Jurkat, Clone E6-1 (cell line): ENCODE results near the gene MOB3C. TPM values are rescaled to one million over a fixed set of nuclear protein-coding genes. Genes with fewer than 3 reads are reported as not detected.
"Not testable (repeated sequence)": the region's sequence is repeated elsewhere in the genome, so short reads cannot be mapped to it uniquely, and the experiment has no call there.

Experiments
- DNase-seq: peaks from one replicate; pipeline ENCODE4 v3.0.0-alpha.2; 2011; ENCODE audit warnings: low read depth, low spot score
- H3K4me3 ChIP-seq: 2 replicates; pipeline ENCODE4 v1.5.1; 2011; ENCODE audit warnings: mild to moderate bottlenecking, low read length, control low read depth, moderate library complexity
- polyA plus RNA-seq: library from polyadenylated mRNA; unstranded; fragments of >200 nt; gene quantifications from one replicate; pipeline ENCODE4 v1.2.1, GENCODE V29; 2012; ENCODE audit warnings: missing spikeins; ENCODE audit not compliant: insufficient read length, insufficient read depth

Gene MOB3C
- polyA plus RNA-seq: 4.6 TPM

DNA sequence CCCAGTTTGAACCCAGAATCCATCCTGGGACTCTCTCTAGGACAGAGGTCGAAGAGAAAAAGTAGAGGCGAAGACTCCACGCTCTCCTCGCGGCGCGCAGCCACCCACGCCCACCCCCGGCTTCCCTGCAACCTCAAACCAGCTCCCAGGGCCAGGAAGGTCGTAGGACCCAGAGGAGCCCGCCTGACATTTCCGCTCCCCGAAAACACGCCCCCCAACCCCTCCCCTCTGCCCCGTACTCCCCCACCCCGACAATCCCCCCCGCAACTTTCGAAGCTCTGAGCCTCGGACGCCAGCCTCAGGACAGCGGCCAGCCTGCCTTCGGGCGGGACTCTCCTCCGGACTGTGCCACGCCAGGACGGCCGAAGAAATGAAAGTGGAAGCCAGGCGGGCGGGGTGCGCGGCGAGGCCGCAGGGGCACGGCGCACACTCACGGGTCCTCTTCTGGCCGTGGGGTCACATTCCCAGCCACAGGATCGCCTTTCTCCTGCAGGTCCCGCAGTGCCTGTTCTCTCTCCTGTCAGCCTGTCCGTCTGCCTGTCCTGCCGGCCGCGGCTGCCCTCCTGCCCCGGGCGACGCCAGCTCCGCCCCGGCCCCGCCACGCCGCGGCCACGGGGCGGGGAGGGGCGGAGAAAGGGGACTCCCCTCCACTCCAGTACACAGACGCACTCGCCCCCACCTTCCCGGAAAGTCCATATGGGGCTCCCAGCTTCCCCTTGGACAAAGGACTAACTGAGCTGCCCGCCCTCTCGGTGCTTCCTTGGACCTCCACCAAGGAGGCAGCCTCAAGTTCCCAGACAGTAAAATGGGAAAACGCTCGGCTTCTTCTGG lies at the start of gene MOB3C:
TSS of gene MOB3C (minus strand) at position 535 of the 831 bp plus-strand sequence. CDS start 3,490 bp downstream, outside the sequence.
- peak; percentile 44 for DNase-seq
- peak within 1 kb of the TSS; percentile 76 for H3K4me3 ChIP-seq

DNA sequence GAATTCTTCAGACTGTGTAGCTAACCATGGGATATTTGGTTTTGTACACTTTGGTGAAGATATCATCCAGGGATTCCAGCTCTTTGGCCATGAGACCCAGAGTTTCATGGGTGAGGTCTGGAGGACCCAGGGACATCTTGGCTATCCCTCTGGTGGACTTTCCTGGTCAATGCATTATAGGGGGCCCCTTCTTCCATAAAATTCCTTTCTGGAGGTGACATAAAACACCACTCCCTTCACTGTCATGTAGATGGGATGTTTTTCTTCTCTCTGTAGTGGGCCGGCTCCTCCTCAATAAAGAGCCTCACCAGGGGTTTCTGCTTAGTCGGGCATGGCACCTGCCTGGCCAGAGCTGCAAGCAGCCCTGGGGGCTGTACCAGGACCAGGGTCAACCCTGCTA lies 49.4 kb upstream of the MOB3C start:
- H3K4me3 ChIP-seq: no peak overlapping the region
- no peak for DNase-seq

DNA sequence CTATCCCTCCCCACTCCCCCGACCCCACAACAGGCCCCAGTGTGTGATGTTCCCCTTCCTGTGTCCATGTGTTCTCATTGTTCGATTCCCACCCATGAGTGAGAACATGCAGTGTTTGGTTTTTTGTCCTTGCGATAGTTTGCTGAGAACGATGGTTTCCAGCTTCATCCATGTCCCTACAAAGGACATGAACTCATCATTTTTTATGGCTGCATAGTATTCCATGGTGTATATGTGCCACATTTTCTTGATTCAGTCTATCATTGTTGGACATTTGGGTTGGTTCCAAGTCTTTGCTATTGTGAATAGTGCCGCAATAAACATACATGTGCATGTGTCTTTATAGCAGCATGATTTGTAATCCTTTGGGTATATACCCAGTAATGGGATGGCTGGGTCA lies 46.3 kb upstream of the MOB3C start:
- not testable (repeated sequence) for H3K4me3 ChIP-seq, DNase-seq

DNA sequence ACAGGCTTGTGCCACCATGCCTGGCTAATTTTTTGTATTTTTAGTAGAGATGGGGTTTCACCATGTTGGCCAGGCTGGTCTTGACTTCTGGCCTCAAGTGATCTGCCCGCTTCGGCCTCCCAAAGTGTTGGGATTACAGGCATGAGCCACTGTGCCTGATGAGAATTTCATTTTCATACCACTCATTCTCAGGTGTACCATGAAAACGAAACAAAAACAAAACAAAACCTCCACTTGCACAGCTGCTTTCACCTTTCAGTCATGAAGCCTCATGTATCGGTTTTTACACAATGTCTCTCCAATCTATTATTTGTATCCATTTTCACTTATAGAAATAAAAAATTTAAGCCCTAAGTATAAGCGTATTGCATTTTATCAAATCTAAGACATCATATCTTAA lies 43.5 kb upstream of the MOB3C start:
- DNase-seq, H3K4me3 ChIP-seq: not testable (repeated sequence)

DNA sequence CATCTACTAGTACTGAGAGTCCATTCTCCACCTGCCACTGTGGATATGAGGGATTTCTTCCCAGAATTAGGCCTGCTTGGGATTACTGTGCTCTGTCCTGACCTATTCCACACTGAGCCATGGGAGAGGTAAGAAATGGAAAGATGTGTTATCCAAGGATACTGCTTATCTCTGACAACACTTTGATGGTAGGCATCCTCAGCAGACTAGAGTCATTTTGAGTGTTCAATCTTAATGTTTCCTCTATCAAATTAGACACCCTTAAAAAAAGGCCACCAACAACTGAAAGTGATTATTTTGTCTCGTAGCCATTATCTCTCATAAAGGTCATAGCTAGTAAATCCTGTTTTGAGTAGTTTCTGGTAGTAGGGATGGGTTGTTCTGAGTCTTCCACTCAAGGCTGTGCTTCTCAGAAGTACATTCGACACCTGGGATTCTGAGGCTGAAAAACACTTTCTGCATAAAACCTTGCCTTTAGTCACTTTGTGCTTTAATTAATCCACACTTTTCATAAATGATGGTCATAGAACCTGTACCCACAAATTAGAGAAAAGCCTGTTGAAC lies 42.8 kb upstream of the MOB3C start:
- no peak for DNase-seq
- no peak overlapping the region for H3K4me3 ChIP-seq

DNA sequence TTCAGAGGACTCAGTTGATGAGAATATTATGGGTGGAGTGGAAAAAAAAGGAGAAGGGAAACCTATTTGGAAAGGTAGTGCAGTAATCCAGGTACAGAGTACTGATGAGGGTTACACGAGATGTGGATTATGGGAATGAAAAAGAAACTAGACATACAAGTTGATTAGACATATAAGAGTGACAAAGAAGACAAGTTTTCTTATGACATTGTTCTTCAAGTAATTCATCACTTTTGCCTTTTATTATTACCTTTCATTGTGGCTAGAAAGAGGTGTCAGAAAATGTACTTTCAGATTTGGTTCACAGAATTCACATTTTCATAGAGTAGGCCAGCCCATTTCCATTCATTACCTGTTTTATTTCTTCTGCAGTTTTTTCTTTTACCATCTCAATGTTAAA lies 41.2 kb upstream of the MOB3C start:
- DNase-seq: no peak
- no peak overlapping the region for H3K4me3 ChIP-seq

DNA sequence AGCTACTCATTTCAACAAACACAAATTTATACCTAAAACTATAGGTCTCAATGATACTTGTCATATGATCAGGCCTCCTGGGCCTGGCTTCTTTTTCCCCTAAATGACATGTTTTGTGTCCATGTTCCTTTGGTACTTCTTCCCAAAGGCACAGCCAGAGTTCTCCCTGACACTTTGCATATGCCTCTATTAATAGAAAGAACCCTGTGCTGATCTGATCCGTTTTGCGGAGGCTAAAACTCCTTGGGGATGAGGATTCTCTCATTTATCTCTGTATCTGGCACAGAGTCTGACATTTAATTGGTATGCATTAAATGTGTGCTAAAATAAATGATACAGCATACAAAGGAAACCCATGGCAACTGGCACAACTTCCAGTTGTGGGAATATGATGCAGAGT lies 40.0 kb upstream of the MOB3C start:
- no peak overlapping the region for H3K4me3 ChIP-seq
- no peak for DNase-seq

DNA sequence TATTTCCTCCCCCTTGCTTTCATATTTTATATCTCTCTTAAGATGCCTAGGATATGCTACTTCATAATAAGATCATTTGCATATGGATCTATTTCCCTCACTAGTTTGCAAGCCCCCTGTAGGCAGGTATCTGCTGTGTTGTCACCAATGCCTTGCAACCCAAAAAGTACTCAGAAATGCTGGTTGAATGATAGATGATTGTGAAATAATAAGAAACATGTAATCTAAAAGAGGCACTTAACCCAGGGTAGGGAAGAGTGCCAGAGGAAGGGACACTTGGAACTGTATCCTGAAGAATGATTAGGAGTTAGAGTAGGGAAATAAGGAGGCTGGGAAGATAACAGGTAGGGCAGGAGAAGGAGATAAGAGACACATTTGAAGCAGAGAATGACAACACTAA lies 39.2 kb upstream of the MOB3C start:
- no peak overlapping the region for H3K4me3 ChIP-seq
- DNase-seq: no peak

DNA sequence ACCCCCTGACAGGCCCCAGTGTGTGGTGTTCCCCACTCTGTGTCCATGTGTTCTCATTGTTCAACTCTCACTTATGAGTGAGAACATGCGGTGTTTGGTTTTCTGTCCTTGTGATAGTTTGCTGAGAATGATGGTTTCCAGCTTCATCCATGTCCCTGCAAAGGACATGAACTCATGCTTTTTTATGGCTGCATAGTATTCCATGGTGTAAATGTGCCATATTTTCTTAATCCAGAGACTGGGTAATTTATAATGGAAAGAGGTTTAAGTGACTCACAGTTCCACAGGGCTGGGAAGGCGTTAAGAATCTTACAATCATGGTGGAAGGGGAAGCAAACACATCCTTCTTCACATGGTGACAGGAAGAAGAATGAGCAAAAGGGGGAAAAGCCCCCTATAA lies 38.1 kb upstream of the MOB3C start:
- DNase-seq, H3K4me3 ChIP-seq: not testable (repeated sequence)

DNA sequence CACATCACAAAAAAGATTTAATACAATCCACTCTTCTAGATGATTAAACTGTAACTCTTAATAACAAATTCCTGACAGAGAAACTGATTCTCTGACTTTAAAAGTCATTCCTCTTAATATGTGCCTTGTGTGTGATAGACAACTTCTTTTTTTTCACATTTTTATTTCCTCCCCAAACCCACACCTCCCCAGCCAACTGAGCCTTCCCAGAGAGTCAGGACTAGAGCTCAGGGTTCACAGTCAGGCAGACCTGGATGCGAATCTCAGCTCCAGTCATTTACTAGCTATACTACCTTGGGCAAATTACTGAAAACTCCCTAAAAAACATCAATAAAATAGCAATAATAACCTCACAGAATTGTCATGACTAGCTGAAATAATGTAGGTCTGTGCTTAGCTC lies 37.4 kb upstream of the MOB3C start:
- DNase-seq: no peak
- H3K4me3 ChIP-seq: no peak overlapping the region

DNA sequence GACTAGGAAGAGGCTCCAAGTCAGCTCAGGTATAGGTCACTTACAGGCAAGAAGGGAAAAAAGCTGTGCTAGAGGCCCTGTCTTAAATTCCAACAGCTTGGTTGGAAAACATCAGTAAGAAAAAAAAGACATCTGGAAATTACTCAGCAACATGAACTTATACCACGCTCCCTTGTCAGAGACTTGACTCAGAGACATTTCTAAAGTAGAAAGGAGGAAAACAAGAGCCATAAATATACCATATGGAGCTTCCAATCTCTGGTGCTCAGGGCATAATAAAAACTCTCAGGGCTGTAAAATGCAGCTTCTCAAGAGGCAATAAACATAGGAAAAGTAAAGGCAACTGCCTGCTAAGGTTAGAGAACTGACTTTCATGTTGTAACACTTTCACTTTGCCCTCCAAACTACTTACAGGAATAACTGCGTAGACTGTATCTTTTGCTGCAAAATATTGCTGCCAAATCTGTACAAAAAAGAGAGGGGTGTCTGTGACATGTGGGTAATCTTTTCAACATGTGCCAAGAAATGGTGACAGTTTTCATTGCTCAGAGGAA lies 36.9 kb upstream of the MOB3C start:
- peak; percentile 39 for DNase-seq
- no peak overlapping the region for H3K4me3 ChIP-seq

DNA sequence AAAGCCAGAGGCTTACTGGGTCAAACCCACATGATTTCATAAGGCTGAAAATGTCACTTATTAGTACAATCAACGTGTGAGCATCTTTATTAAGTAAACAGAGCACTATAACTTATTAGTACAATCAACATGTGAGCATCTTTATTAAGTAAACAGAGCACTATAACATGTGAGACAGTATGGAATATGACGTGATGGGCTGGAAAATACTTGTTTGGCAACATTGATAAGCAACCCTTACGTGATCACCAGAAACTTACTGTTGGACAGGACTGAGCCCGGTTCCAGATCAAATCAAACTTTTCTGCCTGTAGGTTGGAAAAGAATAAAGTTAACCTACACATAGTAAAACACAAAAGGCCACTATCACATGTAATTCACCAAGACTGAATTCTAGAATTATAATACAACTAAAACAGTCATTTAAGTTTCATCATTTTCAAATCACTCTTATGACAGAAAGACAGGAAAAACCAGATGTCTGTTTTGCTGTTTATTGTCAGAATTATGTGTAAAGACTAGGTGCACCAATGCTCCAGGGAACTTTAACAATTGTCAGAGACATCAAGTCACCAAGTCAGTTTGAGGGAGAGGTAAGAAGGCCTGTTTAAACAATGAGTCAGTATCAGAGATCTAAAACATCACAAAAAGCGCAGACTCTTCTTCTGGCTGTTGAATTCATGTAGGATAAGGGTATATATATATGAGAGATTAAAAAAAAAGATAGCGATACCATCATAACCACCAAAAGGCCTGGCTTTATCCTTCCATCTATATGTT lies 35.9 kb upstream of the MOB3C start:
- H3K4me3 ChIP-seq: no peak overlapping the region
- DNase-seq: peak; percentile 37

DNA sequence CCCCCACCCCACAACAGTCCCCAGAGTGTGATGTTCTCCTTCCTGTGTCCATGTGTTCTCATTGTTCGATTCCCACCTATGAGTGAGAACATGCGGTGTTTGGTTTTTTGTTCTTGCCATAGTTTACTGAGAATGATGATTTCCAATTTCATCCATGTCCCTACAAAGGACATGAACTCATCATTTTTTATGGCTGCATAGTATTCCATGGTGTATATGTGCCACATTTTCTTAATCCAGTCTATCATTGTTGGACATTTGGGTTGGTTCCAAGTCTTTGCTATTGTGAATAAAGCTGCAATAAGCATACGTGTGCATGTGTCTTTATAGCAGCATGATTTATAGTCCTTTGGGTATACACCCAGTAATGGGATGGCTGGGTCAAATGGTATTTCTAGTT lies 34.5 kb upstream of the MOB3C start:
- DNase-seq, H3K4me3 ChIP-seq: not testable (repeated sequence)

DNA sequence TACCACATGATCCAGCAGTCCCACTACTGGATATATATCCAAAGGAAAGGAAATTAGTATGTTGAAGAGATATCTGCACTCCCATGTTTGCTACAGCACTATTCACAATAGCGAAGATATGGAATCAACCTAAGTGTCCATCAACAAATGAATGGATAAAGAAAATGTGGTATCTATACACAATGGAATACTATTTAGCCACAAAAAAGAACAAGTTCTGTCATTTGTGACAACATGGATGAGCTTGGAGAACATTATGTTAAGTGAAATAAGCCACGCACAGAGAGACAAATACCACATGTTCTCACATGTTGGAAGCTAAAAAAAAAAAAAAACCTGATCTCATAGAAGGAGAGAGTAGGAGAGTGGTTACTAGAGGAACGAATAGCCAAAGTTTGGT lies 33.9 kb upstream of the MOB3C start:
- DNase-seq: no peak
- H3K4me3 ChIP-seq: no peak overlapping the region

DNA sequence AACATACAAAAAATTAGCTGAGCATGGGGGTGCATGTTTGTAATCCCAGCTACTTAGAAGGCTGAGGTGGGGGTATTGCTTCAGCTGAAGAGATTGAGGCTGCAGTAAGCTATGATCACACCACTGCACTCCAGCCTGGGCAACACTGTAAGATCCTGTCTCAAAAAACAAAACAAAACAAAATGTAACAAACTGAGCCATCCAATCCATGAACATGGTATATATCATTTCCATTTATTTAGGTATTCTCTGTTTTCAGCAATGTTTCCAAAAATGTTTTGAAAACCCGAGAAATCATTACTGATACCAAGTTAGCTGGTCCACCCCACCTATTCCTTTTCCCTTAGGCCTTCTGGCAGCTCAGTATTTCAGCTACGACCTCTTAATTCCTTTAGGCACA lies 33.2 kb upstream of the MOB3C start:
- H3K4me3 ChIP-seq: no peak overlapping the region

DNA sequence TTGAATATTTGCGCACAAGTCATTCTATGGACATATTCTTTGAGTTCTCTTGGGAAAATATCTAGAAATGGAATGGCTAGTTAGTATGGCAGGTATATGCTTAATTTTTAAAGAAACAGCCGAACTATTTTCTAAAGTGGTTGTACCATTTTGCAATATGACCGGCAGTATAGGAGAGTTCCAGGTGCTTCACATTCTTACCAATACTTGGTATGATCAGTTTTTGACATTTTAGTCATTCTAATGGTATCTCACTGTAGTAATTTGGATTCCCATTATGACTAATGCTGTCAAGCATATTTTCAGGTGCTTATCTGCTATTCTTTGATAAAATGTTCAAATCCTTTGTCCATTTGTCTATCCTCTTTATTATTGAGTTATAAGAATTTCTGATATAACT lies 31.0 kb upstream of the MOB3C start:
- no peak for DNase-seq
- no peak overlapping the region for H3K4me3 ChIP-seq

More for the DNA sequence above, 33.2 kb upstream of the MOB3C start:
- no peak for DNase-seq

DNA sequence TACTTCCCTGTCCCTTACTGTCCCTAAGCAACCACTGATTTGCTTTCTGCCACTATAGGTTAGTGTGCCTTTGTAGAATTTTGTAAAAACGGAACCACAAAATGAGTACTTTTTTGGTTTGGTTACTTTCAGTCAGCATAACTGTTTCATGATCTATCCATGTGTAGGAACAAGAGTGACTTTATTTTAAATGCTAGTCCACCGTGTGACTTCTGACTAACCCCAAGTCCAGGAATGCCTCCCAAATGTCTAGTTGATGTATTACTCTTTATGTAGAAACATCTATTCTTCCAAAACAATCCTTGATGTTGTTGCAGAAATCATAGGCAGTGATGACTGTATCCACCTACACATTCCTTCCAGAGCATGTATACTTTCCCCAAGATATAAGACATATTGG lies 30.2 kb upstream of the MOB3C start:
- no peak overlapping the region for H3K4me3 ChIP-seq

DNA sequence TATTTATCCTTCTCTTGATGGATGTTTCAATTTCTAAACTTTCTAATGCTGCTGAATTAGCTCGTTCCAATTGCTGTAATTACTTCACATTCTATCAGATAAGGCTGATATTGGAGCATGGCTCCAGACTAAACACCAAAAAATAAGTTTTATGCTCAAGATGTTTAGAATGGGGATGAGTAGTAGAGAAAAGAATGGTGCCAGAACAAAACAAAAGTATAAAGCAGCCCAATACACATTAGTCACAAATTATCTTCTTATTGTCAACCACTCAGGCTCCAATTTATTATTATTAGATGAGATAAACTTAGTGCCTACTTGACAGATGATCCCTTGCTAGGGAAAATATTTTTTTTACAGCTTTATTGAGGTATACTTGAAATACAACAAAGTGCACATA lies 29.7 kb upstream of the MOB3C start:
- DNase-seq: no peak
- no peak overlapping the region for H3K4me3 ChIP-seq

More for the DNA sequence above, 30.2 kb upstream of the MOB3C start:
- DNase-seq: no peak

DNA sequence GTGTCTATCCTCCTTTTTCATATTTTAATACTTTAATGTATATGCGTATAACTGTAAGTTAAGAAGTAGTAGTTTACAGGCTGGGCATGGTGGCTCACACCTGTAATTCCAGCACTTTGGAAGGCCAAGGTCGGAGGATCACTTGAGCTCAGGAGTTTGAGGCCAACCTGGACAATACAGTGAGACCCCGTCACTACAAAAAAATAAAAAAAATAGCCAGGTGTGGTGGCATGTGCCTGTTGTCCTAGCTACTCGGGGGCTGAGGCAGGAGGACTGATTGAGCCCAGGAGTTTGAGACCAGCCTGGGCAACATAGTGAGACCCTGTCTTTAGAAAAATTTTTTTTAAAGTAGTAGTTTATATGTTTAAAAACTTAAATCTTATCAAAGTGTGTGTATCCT lies 29.2 kb upstream of the MOB3C start:
- no peak for DNase-seq
- H3K4me3 ChIP-seq: no peak overlapping the region

DNA sequence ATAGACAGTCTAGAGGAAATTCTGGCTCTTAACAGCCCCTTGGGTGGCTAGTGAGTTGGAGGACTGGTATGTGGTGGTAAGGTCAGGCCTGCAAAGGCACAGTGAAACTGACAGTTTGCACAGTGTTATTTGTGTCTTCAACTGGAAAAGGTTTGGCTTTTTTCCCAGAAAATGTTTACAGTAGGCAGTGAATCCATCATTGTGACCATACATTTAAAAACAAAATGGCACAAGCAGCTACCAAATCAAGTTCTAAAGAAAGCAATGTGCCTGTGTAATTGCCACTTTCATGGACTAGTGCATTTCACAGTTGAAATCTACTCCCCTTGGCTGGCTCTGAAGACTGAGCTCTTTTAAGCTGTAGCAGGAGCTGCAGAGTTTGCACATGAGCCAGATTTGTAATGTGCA lies 26.8 kb upstream of the MOB3C start:
- H3K4me3 ChIP-seq: no peak overlapping the region
- no peak for DNase-seq
